Kidney (tissue), 14 donors: ENCODE measurements around the gene SBNO1. TPM values are rescaled to one million over a fixed set of nuclear protein-coding genes. Genes with fewer than 3 reads are reported as not detected.

Experiments used
- DNase-seq, 5 donors: peaks; one replicate each; pipeline ENCODE4 v3.0.0-alpha.2; 2013 to 2020
- FAIRE-seq: peaks from 2 replicates; lab custom pipeline; 2012; peaks lifted over from hg19 to GRCh38; lab: Jason Lieb, UNC
- H3K27ac ChIP-seq, 2 donors: one replicate each; pipeline ENCODE4 v1.7.0; 2013; ENCODE audit warnings: low read depth in 2 of 2, low read length in 2 of 2, inconsistent platforms in 1 of 2
- H3K27me3 ChIP-seq: one replicate; pipeline ENCODE4 v1.7.1; 2013; ENCODE audit warnings: low read length, inconsistent platforms; ENCODE audit not compliant: control insufficient read depth, insufficient read depth
- H3K36me3 ChIP-seq, 3 donors: one replicate each; pipeline versions ENCODE4 v1.7.0 to v1.7.1; 2013; ENCODE audit warnings: low read length in 3 of 3, control low read depth in 1 of 3, inconsistent platforms in 1 of 3; ENCODE audit not compliant: insufficient read depth in 3 of 3, control insufficient read depth in 2 of 3
- H3K4me1 ChIP-seq, 3 donors: one replicate each; pipeline versions ENCODE4 v1.7.0 to v1.7.1; 2013; ENCODE audit warnings: low read length in 3 of 3, inconsistent platforms in 1 of 3, low read depth in 1 of 3; ENCODE audit not compliant: control insufficient read depth in 2 of 3, insufficient read depth in 2 of 3
- H3K4me3 ChIP-seq, 3 donors: one replicate each; pipeline versions ENCODE4 v1.7.0 to v1.8.1; 2013; ENCODE audit warnings: low read length in 3 of 3, control low read depth in 1 of 3, inconsistent platforms in 1 of 3
- H3K9ac ChIP-seq, 3 donors: one replicate each; pipeline versions ENCODE4 v1.7.0 to v1.7.1; 2013; ENCODE audit warnings: low read length in 3 of 3, control low read depth in 1 of 3, inconsistent platforms in 1 of 3
- H3K9me3 ChIP-seq, 3 donors: one replicate each; pipeline versions ENCODE4 v1.7.0 to v1.7.1; 2013; ENCODE audit warnings: low read length in 3 of 3, control low read depth in 1 of 3, inconsistent platforms in 1 of 3; ENCODE audit not compliant: control insufficient read depth in 2 of 3, insufficient read depth in 1 of 3
- intact Hi-C: fragments of 100-400 bp; cut with DNase I; formaldehyde crosslinking; loops from one replicate; pipeline ENCODE4 v1.11.1; 2022
- polyA plus RNA-seq: library from polyadenylated mRNA; stranded (reverse); fragments of 350-450 nt; fragmentation: Illumina TruSeq; extraction: RNeasy Lipid Tissue Mini Kit (QIAGEN cat#74804); gene quantifications from one replicate; pipeline ENCODE4 v1.2.3, GENCODE V29; 2014; ENCODE audit warnings: low read depth, low replicate concordance; ENCODE audit not compliant: insufficient read depth
- total RNA-seq: library from RNA; stranded (reverse); fragmentation: NEBNext Ultra II Directional; extraction: Animal tissue kit (Norgen Biotek cat#: 25700); gene quantifications from one replicate; pipeline ENCODE4 v1.2.1, GENCODE V29; 2021
- TF ChIP-seq, protein P1 (sequence below): IDR thresholded peaks from 3 replicates; pipeline ENCODE4 v1.5.1; 2012; ENCODE audit warnings: mild to moderate bottlenecking, moderate library complexity, borderline replicate concordance; ENCODE audit not compliant: insufficient read depth; ENCODE audit errors: extremely low read depth
- donor health status: control.
- donor health status: control.
- donor health status: control.
- donor health status: control.
- donor health status: control.
- donor health status: DM: yes; HTN: yes; CAD: no.
- donor health status: Normal renal cell carcinoma (clear cell type).

Gene SBNO1
- total and polyA plus RNA-seq, 2 donors from 2014 or later: 4.3 to 32.0 TPM

DNA sequence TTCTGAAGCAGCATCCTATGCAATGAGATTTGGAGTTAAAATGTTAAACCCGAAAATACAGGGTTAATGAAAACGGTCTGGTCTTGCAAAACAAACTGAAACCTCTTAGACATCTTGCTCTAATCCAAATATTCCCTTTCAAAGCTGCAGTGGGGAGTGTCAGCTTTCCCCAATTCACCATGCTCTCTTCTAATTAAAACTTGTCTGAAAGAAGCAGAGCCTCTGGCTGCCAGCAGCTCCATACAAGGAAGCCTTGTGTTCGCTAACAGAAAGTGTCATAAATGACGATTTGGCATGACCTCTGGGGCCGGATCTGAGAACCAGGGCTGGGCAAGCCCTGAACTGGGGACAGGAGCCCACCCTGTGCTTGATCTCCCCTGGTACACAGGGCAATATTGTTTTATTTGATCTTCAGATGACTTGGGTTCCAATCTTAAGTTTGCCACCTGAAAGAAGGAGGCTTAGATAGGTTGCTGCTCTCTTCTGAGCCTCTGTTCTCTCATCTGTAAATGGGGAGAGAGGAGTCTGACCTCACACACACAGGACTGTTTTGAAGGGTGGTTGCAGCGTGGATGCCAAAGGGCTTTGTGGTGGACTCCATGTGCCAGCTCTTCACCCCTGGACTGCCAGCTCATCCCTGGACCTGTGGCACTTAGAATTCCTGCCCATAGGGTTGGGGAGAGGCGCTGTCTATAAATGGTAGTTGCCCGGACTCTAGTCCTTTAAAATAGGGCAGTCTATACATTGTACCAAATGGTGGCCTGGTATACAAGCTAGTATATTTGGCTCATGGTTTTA, 27.1 kb upstream of the SBNO1 start:
- TF ChIP-seq, protein P1, sequence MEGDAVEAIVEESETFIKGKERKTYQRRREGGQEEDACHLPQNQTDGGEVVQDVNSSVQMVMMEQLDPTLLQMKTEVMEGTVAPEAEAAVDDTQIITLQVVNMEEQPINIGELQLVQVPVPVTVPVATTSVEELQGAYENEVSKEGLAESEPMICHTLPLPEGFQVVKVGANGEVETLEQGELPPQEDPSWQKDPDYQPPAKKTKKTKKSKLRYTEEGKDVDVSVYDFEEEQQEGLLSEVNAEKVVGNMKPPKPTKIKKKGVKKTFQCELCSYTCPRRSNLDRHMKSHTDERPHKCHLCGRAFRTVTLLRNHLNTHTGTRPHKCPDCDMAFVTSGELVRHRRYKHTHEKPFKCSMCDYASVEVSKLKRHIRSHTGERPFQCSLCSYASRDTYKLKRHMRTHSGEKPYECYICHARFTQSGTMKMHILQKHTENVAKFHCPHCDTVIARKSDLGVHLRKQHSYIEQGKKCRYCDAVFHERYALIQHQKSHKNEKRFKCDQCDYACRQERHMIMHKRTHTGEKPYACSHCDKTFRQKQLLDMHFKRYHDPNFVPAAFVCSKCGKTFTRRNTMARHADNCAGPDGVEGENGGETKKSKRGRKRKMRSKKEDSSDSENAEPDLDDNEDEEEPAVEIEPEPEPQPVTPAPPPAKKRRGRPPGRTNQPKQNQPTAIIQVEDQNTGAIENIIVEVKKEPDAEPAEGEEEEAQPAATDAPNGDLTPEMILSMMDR: no peak
- H3K36me3 ChIP-seq: peaks cover 11 to 29% (median 28%) of the 10 kb centered on the region in 3 donors
- intact Hi-C loops: no loop called here

DNA sequence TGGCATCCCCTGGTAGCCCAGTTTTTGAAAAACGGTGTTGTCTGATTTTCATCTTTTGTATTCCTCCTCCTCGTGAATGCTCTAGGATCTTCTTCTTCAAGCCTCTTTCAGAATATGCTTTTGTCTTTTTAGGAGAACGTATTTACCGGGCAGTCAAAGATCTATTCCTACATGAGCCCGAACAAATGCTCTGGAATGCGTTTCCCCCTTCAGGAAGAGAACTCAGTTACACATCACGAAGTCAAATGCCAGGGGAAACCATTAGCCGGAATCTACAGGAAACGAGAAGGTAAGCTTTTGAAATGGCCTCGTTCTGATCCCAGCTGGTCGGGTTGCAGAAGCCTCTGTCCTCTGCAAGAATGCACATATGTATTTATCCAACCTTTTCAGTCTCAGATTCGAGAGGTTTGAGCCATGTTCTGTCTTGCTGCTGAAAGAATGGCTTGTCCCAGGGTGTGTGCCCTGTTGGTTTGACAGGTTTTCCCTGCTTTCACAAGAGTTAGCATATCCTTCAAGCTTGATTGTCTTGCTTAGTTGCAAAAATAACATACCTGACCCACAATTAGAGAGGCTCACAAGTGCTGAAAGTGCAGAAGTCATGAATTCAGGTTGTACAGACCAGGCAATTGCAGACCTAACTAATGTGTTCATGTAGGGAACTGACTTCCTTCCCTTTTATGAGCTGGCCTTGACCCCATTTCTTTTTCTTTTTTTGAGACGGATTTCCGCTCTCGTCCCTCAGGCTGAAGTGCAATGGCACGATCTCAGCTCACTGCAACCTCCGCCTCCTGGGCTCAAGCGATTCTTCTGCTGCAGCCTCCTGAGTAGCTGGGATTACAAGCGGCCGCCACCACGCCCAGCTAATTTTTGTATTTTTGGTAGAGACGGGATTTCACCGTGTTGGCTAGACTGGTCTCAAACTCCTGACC, 26.1 kb upstream of the SBNO1 start:
- FAIRE-seq (no peak), DNase-seq (peak in 1 of 5 donors; percentile 33)
- Histone ChIP-seq H3K36me3 (peaks cover 9 to 22% (median 19%) of the 10 kb centered on the region in 3 donors), H3K4me3 (peak overlapping the region in 2 of 3 donors; percentile 7 to 49), H3K9ac (no peak overlapping the region), H3K27ac (peak overlapping the region; percentile 37 to 51), H3K9me3 (no peaks in the 10 kb centered on the region), H3K27me3 (no peaks in the 10 kb centered on the region), H3K4me1 (peaks cover 0 to 23% (median 4%) of the 10 kb centered on the region in 3 donors)
- TF ChIP-seq, protein P1: no peak
- intact Hi-C loops: no loop called here

More for the DNA sequence above, 27.1 kb upstream of the SBNO1 start:
- DNase-seq: no peak
- H3K4me1 ChIP-seq: peaks cover 0 to 23% (median 4%) of the 10 kb centered on the region in 3 donors
- no peaks in the 10 kb centered on the region for H3K9me3 ChIP-seq
- FAIRE-seq: no peak
- H3K9ac ChIP-seq: no peak overlapping the region
- H3K4me3 ChIP-seq: no peak overlapping the region
- no peak overlapping the region for H3K27ac ChIP-seq
- H3K27me3 ChIP-seq: no peaks in the 10 kb centered on the region

DNA sequence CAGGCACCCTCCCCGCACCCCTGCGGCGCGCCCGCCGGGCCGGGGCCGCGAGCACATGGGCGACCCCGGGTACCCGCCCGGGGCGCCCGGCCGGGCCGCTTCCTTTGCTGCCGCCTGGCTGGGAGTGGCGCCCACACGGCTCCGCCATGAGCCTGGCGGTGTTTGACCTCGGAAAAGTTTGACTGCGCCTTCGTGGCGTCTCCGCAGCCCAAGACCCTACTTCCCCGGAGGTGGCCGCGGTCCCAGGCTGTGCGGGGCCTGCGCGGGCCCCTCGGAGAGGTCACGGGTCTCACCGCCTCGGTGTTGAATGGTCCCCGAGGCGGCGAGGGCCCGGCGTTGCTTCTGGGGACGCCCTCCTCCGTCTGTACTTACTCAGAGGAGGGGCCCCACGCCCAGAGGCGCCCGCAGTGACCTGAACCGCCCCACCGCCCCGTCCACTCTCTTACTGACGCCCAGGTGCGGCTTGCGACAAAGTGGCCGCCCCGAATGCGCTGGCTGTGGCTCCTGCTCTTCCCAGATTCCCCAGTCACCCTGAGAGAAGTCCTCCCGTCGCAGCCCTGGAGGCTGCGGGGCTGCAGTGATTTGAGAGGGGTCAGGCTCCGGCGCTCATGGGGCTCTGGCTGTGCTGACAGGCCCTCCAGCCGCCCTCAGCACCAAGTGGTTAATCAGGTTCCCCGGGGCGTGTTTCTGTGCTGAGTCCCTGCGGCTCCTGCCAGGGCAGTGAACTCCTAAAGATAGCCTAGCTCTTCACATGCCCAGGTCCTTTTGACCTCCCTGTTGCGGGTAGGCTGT, 25.1 kb upstream of the SBNO1 start:
- peak in 4 of 5 donors; percentile 23 to 87 (median 52) for DNase-seq
- H3K9ac ChIP-seq: peak overlapping the region in 1 of 3 donors; percentile 41

More for the DNA sequence above, 25.1 kb upstream of the SBNO1 start:
- FAIRE-seq: no peak
- Histone ChIP-seq H3K4me3 (peak overlapping the region in 2 of 3 donors; percentile 49 to 50), H3K27ac (peak overlapping the region; percentile 51 to 60), H3K9me3 (no peaks in the 10 kb centered on the region), H3K27me3 (no peaks in the 10 kb centered on the region), H3K36me3 (peaks cover 9 to 18% (median 17%) of the 10 kb centered on the region in 3 donors), H3K4me1 (peaks cover 0 to 24% (median 4%) of the 10 kb centered on the region in 3 donors)
- TF ChIP-seq, protein P1: no peak
- intact Hi-C loops: no loop called here
